Stomach (tissue), 4 donors: ENCODE measurements around the gene DTNBP1.

ENCODE experiments used
- EP300 ChIP-seq: sonication (generic); formaldehyde crosslinking; IDR thresholded peaks from one replicate; pipeline ENCODE4 v1.6.1; 2017; ENCODE audit warnings: antibody characterized with exemption
- POLR2A ChIP-seq, 4 donors: fragments of 450-650 bp; IDR thresholded peaks; one replicate each; pipeline ENCODE4 v1.6.1; 2016; ENCODE audit warnings: antibody characterized with exemption in 4 of 4, control low read depth in 2 of 4, mild to moderate bottlenecking in 1 of 4, moderate library complexity in 1 of 4
- POLR2AphosphoS5 ChIP-seq, 3 donors: sonication (generic); formaldehyde crosslinking; IDR thresholded peaks; one replicate each; pipeline ENCODE4 v1.6.1; 2016; ENCODE audit warnings: antibody characterized with exemption in 3 of 3
- TF ChIP-seq, protein P1 (sequence below), 7 experiments: fragments of 450-650 bp in 4 of 7; fragments of 200-600 bp in 3 of 7; sonication (generic) in 3 of 7; IDR thresholded peaks; one replicate each; pipeline ENCODE4 v1.5.1; 2016 to 2019; ENCODE audit warnings: antibody characterized with exemption in 7 of 7, control low read depth in 2 of 7, mild to moderate bottlenecking in 1 of 7

DNA sequence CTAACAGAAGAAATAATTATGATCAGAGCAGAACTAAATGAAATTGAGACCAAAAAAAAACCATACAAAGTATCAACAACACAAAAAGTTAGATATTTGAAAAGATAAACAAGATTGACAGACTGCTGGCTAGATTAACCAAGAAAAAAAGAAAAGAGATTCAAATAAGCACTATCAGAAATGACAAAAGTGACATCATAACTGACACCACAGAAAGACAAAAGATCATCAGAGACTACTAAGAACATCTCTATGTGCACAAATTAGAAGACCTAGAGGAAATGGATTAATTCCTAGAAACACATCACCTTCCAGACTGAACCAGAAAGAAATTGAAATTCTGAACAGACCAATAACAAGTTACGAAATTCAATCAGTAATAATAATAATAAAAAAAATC, 17.9 kb downstream of the DTNBP1 start:
- TF ChIP-seq, protein P1, sequence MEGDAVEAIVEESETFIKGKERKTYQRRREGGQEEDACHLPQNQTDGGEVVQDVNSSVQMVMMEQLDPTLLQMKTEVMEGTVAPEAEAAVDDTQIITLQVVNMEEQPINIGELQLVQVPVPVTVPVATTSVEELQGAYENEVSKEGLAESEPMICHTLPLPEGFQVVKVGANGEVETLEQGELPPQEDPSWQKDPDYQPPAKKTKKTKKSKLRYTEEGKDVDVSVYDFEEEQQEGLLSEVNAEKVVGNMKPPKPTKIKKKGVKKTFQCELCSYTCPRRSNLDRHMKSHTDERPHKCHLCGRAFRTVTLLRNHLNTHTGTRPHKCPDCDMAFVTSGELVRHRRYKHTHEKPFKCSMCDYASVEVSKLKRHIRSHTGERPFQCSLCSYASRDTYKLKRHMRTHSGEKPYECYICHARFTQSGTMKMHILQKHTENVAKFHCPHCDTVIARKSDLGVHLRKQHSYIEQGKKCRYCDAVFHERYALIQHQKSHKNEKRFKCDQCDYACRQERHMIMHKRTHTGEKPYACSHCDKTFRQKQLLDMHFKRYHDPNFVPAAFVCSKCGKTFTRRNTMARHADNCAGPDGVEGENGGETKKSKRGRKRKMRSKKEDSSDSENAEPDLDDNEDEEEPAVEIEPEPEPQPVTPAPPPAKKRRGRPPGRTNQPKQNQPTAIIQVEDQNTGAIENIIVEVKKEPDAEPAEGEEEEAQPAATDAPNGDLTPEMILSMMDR (IDR thresholded peaks at IDR 0.05), result no peak
- no peak for TF ChIP-seq POLR2AphosphoS5 (IDR thresholded peaks at IDR 0.05)
- no peak for TF ChIP-seq POLR2A (IDR thresholded peaks at IDR 0.05)
- no peak for TF ChIP-seq EP300
